ENCODE data around the gene TMEM132D.

- TF ChIP-seq CTCF (IDR thresholded peaks at IDR 0.05) = no peak
- TF ChIP-seq REST (IDR thresholded peaks at IDR 0.05; ENCODE audit: insufficient read depth in 1 of 2, low read depth in 2 of 2, low read length in 1 of 2) = no peak
- no peak for TF ChIP-seq TCF7L2 (IDR thresholded peaks at IDR 0.05; ENCODE audit: low read depth, low read length)
Measured at GRCh38 chr12:129036135-129036534, 867.7 kb downstream of the TMEM132D start.
